Measurements from ENCODE around the gene KRT31.

Gene KRT31

DNA sequence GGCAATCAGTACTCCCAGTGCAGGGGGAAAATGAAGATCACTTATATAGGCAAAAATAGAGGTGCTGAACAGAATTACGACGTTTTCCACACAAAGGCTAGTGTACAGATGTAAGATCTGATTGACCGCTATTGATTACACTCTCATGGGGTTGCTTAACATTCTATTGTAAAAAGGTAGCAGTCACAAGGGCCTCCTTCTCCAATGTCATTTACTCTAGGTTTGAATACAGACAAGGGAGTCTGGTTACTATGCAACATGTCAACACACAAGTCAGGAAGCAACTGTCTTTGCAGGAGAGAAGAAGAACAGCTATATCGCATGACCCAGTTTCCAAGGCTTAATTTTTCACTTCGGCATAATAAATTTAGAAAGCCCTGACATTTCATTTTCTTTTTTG, 19.1 kb upstream of the KRT31 start:
- Histone ChIP-seq H3K27ac (no peak overlapping the region), H3K36me3 (replicated peaks) (no peaks in the 10 kb centered on the region), H3K27me3 (replicated peaks) (no peaks in the 10 kb centered on the region), H3K4me3 (ENCODE audit: low read depth, low read length) (no peak overlapping the region)
- DNase-seq = no peak
- no peak for TF ChIP-seq CTCF (IDR thresholded peaks at IDR 0.05; ENCODE audit: low read depth, low read length, missing control alignments)
- in situ Hi-C loops (cut with HindIII; ENCODE audit: low pct_ligation_motif_present, low sequenced_read_pairs) = no loop called here

DNA sequence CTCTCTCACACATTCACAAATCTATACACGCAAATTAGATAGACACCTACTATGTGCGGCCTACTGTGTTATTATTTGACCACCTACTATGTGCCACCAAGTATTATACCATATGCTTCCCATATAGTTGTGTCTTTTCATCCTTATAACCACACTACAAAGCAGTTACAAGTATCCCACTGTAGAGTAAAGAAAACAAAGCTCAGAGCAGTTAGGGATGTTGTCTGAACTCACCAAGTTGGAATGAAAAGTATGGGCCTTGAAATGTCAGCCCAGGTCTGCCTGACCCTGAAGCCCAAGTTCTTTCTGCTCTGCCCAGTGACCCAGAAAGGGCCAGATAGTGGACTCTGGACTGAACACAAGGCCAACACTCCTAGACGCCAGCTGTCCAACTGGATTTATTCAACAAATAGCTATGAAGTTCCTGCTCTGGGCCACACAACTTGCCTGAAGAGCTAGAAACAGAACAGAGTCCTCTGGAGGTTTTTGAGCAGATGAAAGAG, 18.5 kb upstream of the KRT31 start:
- Histone ChIP-seq H3K27ac (no peak overlapping the region), H3K36me3 (replicated peaks) (no peaks in the 10 kb centered on the region), H3K4me3 (ENCODE audit: low read depth, low read length) (no peak overlapping the region), H3K27me3 (replicated peaks) (no peaks in the 10 kb centered on the region)
- DNase-seq = peak; percentile 23
- no peak for TF ChIP-seq CTCF (IDR thresholded peaks at IDR 0.05; ENCODE audit: low read depth, low read length, missing control alignments)
- in situ Hi-C loops (cut with HindIII; ENCODE audit: low pct_ligation_motif_present, low sequenced_read_pairs) = no loop called here

DNA sequence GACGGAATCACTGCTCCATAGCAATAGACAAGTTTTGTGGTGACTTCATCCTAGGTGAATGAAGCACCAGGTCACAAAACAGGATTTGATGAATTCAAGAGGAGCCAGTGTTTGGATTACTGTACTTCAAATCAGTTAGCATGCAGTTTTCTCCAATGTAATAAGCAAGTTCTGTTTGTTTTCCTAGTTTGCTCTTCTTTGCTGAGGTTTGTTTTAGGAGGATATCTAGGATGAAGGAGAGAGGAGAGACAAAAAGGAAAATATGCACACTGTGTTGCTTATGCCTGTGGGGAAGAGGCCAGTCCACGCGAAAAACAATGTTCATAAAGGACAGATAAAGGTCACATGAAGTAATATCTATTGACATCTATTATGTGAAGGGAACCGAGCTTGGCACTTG, 18.0 kb upstream of the KRT31 start:
- TF ChIP-seq CTCF (IDR thresholded peaks at IDR 0.05; ENCODE audit: low read depth, low read length, missing control alignments) = no peak
- H3K27ac ChIP-seq = no peak overlapping the region
- H3K4me3 ChIP-seq (ENCODE audit: low read depth, low read length) = no peak overlapping the region
- in situ Hi-C loops (cut with HindIII; ENCODE audit: low pct_ligation_motif_present, low sequenced_read_pairs) = no loop called here
- DNase-seq = no peak
- H3K36me3 ChIP-seq (replicated peaks) = no peaks in the 10 kb centered on the region
- no peaks in the 10 kb centered on the region for H3K27me3 ChIP-seq (replicated peaks)

DNA sequence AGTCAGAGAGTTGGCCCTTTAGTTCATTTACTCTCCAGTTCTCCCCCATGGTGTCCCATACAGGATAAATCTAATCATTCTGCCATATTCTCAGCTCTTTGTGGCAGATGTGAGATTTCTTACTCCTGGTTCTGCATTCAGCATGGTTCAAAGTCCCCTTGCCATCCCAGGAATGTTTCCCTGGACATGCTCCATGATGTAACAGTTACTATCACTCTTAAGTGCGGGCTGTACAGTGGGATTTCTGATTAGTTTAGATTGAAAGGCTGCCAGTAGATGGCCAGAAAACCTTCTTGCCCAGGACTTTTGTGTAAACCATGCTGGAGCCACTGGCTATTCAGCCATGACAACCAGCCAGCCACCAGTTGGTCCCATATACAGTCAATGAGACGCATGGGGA, 16.6 kb upstream of the KRT31 start:
- H3K36me3 ChIP-seq (replicated peaks) = no peaks in the 10 kb centered on the region
- H3K27ac ChIP-seq = no peak overlapping the region
- H3K4me3 ChIP-seq (ENCODE audit: low read depth, low read length) = no peak overlapping the region
- no peak for TF ChIP-seq CTCF (IDR thresholded peaks at IDR 0.05; ENCODE audit: low read depth, low read length, missing control alignments)
- no peak for DNase-seq
- in situ Hi-C loops (cut with HindIII; ENCODE audit: low pct_ligation_motif_present, low sequenced_read_pairs) = no loop called here
- no peaks in the 10 kb centered on the region for H3K27me3 ChIP-seq (replicated peaks)

DNA sequence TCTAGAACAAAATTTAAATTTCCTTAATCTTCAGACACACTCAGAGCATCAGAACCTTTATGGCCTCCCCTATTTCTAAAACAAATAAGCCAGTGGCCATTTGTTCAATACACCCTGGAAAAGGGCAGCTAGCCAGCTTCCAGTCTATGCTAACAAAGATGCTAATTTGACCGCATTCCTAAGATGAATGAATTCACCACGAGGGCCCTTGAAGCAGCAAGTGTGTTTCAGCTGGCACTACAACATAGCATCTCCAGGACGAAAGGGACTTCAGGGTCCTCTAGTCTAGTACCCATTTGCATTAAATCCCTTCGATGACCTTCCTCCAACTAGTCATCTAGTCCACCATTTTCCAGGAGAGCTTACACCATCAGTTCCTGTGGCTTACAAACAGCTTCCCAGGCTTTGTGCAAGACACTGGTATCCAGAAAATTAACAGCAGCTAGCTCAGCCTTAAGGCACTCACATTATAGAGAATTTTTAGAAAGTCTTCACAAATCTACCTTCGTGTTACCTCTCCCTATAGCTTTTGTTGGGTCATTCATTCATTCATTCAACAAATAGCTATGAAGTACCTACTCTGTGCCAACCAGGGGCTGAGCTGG, 16.0 kb upstream of the KRT31 start:
- no peaks in the 10 kb centered on the region for H3K36me3 ChIP-seq (replicated peaks)
- no peak overlapping the region for H3K27ac ChIP-seq
- no peaks in the 10 kb centered on the region for H3K27me3 ChIP-seq (replicated peaks)
- no peak for DNase-seq
- in situ Hi-C loops (cut with HindIII; ENCODE audit: low pct_ligation_motif_present, low sequenced_read_pairs) = no loop called here
- TF ChIP-seq CTCF (IDR thresholded peaks at IDR 0.05; ENCODE audit: low read depth, low read length, missing control alignments) = no peak
- H3K4me3 ChIP-seq (ENCODE audit: low read depth, low read length) = no peak overlapping the region

Data from brain microvascular endothelial cell (primary cell).